SHP77 treated with DMSO at 0.1 percent for 48 hours (cell line): ENCODE results near the gene IFI27.
A peak's percentile ranks its signal among the peaks of the same experiment; 100 is the strongest.
"Not testable (repeated sequence)": the region's sequence is repeated elsewhere in the genome, so short reads cannot be mapped to it uniquely, and the experiment has no call there.

Source experiments
- DNase-seq: peaks from one replicate; lab custom pipeline; 2025; lab: John Stamatoyannopoulos, UW

The IFI27 gene

GRCh38 chr14:94110552-94111181 is at the start of gene IFI27:
TSS of gene IFI27 (plus strand) at chr14:94110736.
- DNase-seq: no peak

GRCh38 chr14:94062344-94062940 is 48.1 kb upstream of the IFI27 start:
- DNase-seq: no peak

DNA sequence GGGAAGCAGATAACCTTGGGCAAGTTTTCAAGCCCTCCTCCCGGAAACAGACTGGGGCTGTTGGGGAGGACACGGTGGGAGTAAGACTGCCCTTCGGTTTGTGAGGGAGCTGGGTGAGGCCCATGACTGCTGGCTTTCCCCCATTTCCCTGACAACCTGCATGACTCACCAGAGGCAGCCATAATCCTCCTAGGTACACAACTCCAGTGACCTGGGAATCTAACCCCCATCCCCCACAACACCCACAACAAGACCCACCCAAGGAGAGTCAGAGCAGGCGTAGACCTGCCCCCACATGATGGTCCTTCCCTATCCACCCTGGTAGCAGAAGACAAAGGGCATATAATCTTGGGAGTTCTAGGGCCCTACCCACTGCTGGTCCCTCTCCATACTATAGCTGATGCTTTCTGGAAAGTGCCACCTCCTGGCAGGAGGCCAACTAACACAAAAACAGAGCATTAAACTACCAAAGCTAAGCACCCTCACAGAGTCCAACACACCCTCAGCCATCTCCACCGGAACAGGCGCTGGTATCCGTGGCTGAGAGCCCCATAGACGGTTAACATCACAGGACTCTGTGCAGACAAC is 44.4 kb upstream of the IFI27 start:
- DNase-seq: peak; percentile 21

- not testable (repeated sequence) for DNase-seq
Observed at GRCh38 chr14:94072076-94072475, 38.5 kb upstream of the IFI27 start.

- DNase-seq: no peak
Observed at GRCh38 chr14:94074534-94074933, 36.0 kb upstream of the IFI27 start.

- no peak for DNase-seq
Observed at GRCh38 chr14:94075008-94075407, 35.5 kb upstream of the IFI27 start.

GRCh38 chr14:94077111-94077821 is 33.3 kb upstream of the IFI27 start:
- DNase-seq: no peak

GRCh38 chr14:94077823-94078222 is 32.7 kb upstream of the IFI27 start:
- DNase-seq: no peak

- no peak for DNase-seq
Observed at GRCh38 chr14:94079891-94080620, 30.5 kb upstream of the IFI27 start.

DNA sequence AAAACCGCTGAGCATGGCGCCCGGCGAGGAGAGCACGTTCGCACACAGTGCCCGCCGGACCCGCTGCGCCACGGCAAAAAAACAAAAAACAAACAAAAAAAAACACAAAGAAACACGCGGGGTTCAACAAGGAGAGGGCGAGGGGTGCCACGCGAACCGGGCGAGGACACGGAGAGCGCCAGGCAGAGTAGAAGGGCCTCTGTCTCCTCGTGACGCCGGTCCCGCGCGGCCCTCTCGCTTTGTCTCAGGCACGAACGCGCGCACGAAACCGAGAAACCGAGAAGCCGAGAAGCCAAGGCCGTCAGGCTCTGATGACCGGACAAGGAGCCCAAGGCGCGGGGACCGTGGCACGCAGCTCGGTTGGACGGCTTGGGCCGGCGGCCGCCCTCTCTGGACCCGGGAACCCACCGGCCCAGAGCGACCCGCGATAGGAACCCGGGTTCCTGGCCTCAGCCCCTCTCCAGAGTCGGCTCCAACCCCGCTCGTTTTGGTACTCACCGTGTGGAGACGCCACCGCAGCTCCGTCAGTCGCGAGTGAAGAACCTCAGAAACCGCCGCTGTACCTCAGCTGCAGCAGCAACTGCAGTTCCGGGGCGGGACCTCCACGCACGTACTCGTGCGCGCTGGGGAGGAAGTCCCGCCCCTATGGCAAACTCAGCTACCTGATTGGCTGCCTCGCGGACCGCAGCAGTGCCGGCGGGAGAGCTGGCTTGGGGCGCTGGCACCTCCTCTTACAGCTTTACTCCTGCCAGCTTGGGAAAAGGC is 29.7 kb upstream of the IFI27 start, which contains the start of the genes DDX24 and IFI27L1:
DDX24 (minus strand) TSS at position 582 of the 765 bp plus-strand sequence. CDS start 1,460 bp downstream, outside the sequence.
IFI27L1 (plus strand) TSS at position 690 of the 765 bp plus-strand sequence. CDS start 15,628 bp downstream, outside the sequence.
- peak; percentile 81 for DNase-seq

DNA sequence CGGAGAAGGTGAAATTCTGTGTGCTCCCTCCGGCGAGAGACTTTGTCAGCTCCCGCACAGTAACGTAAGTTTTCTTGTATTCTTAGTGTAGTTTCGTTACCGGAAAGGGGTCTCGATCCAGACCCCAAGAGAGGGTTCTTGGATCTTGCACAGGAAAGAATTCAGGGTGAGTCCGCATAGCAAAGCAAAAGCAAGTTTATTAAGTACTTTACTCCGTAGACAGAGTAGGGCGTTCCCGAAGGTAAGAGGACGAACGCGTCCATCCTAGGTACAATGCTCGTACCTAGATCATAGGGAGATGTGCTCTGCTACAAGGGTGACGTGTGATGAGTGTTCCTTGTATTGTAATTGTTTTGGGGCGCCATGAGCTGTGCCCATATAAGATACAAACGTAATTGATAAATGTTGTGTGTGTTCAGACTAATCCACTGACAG is 29.1 kb upstream of the IFI27 start:
- peak; percentile 46 for DNase-seq

- DNase-seq: no peak
Observed at GRCh38 chr14:94087891-94088290, 22.6 kb upstream of the IFI27 start.

DNA sequence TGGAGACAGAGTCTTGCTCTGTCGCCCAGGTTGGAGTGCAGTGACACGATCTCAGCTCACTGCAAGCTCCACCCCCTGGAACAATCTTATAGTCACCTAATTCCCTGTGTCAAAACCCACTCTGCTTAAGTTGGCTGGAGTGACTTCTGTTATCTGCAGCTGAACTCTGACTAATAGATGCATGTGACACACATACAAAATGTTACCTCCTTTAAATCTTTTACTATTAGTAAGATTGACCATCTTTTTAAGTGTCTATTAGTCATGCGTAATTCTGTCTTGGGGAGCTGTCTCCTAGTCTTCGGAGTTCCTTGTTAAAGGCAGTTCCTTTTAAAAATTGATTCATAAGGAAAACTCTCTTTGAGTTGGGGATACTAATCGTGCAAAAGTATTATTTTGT is 22.0 kb upstream of the IFI27 start:
- no peak for DNase-seq

DNA sequence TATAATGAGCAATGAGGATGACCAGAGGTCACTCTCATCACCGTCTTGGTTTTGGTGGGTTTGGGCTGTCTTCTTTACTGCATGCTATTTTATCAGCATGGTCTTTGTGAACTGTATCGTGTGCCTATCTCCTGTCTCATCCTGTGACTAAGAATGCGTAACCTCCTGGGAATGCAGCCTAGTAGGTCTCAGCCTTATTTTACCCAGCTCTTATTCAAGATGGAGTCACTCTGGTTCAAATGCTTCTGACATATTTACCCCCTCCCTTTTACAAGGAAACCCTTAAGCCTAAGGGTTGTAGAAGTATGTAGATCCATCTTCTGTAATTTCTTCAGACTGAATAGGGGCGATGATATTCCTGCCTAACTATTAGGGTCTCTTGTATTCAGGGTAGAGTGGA is 21.1 kb upstream of the IFI27 start:
- DNase-seq: no peak

- no peak for DNase-seq
Observed at GRCh38 chr14:94093418-94093817, 17.1 kb upstream of the IFI27 start.

GRCh38 chr14:94097091-94097490 is 13.4 kb upstream of the IFI27 start:
- DNase-seq: no peak

- DNase-seq: no peak
Observed at GRCh38 chr14:94098326-94098992, 12.1 kb upstream of the IFI27 start.

DNA sequence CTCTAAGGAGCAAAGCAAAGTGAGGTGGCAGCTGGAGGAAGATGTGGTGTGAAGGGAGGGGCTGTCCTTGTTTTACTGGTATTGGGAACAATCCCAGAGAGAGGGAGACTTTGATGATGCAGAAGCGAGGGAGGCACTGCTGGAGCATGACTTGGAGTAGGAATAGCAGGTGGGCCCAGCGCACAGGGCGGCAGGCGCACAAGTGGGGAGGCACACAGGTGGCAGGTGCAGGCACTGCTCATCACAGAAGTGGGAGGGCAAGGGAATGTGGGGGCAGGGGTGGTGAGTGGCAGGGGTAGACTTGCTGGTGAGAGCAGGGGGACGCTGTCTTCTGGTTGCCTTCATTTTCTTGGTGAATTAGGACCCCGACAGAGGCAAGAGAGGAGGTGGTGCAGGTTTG is 11.5 kb upstream of the IFI27 start:
- DNase-seq: no peak

DNA sequence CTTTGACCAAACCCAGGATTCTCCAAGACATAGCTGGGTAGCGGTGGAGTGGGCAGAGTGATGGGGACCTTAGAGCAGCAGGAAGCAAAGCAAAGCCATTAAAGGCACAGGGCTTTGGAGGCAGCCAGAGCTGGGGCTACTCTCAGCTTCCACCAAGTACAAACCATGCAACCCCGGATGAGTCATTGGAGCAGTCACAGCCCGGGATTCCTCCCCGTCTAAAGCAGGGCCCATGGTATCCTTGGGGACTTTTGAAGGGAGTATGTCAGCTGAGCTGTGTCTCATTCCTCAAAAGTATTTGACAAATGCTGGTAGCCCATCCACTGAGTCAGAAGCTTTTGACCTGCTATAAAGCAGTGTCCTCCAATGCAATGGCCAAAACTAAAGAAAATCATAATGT is 9.7 kb upstream of the IFI27 start:
- no peak for DNase-seq

GRCh38 chr14:94101748-94102147 is 8.8 kb upstream of the IFI27 start:
- no peak for DNase-seq
